ENCODE measurements around the gene EIF4G3. TPM values are rescaled to one million over a fixed set of nuclear protein-coding genes. Genes with fewer than 3 reads are reported as not detected.
"Not testable (repeated sequence)": the region's sequence is repeated elsewhere in the genome, so short reads cannot be mapped to it uniquely, and the experiment has no call there.

EIF4G3 gene
- total RNA-seq, 1 experiment from 2014 or later = 55.4 TPM

- CTCF ChIA-PET = no interaction called here
- intact Hi-C loops (cut with micrococcal nuclease; ENCODE audit: unreplicated experiment) = no loop called here
- H3K9me3 ChIP-seq = no peaks in the 10 kb centered on the region
- H3K36me3 Mint-ChIP-seq (ENCODE audit: insufficient read depth, unreplicated experiment) = peaks cover 5% of the 10 kb centered on the region
- no peak overlapping the region for H3K27ac Mint-ChIP-seq (ENCODE audit: unreplicated experiment)
- peaks cover 10% of the 10 kb centered on the region for H3K4me1 Mint-ChIP-seq (ENCODE audit: low read depth, unreplicated experiment)
- POLR2A ChIA-PET = no interaction called here
- H3K4me3 ChIP-seq (ENCODE audit: low read depth, low read length) = no peak overlapping the region
- H3K4me3 Mint-ChIP-seq (ENCODE audit: unreplicated experiment) = no peak overlapping the region
- H3K36me3 ChIP-seq (ENCODE audit: control insufficient read depth, insufficient read depth, low read length) = no peaks in the 10 kb centered on the region
- H3K9me3 Mint-ChIP-seq (ENCODE audit: unreplicated experiment) = no peaks in the 10 kb centered on the region
- no peaks in the 10 kb centered on the region for H3K27me3 ChIP-seq (replicated peaks; ENCODE audit: control insufficient read depth, insufficient read depth, low read length)
- no peaks in the 10 kb centered on the region for H3K27me3 Mint-ChIP-seq (ENCODE audit: insufficient read depth, unreplicated experiment)
- no peaks in the 10 kb centered on the region for H3K4me1 ChIP-seq
- no peak for TF ChIP-seq CTCF (IDR thresholded peaks at IDR 0.05; ENCODE audit: insufficient read depth in 1 of 2, low read depth in 1 of 2, low read length in 1 of 2, severe bottlenecking in 1 of 2, unreplicated experiment in 1 of 2)
- peak in 1 of 2 experiments; percentile 4 for DNase-seq
- BruUV-seq (replicated peaks) = no TSS peak
Measured at GRCh38 chr1:21058035-21058793, 118.5 kb downstream of the EIF4G3 start.

GRCh38 chr1:21053189-21053928, 123.3 kb downstream of the EIF4G3 start:
- H3K4me3 ChIP-seq (ENCODE audit: low read depth, low read length); H3K9me3 ChIP-seq; H3K36me3 ChIP-seq (ENCODE audit: control insufficient read depth, insufficient read depth, low read length); BruUV-seq (replicated peaks); H3K4me3 Mint-ChIP-seq (ENCODE audit: unreplicated experiment); H3K36me3 Mint-ChIP-seq (ENCODE audit: insufficient read depth, unreplicated experiment); H3K27me3 ChIP-seq (replicated peaks; ENCODE audit: control insufficient read depth, insufficient read depth, low read length); H3K27ac Mint-ChIP-seq (ENCODE audit: unreplicated experiment); H3K9me3 Mint-ChIP-seq (ENCODE audit: unreplicated experiment); POLR2A ChIA-PET; H3K27me3 Mint-ChIP-seq (ENCODE audit: insufficient read depth, unreplicated experiment); CTCF ChIA-PET; H3K4me1 Mint-ChIP-seq (ENCODE audit: low read depth, unreplicated experiment); intact Hi-C loops (cut with micrococcal nuclease; ENCODE audit: unreplicated experiment); DNase-seq; H3K4me1 ChIP-seq: not testable (repeated sequence)

- H3K27me3 ChIP-seq (replicated peaks; ENCODE audit: control insufficient read depth, insufficient read depth, low read length) = no peaks in the 10 kb centered on the region
- CTCF ChIA-PET = no interaction called here
- intact Hi-C loops (cut with micrococcal nuclease; ENCODE audit: unreplicated experiment) = no loop called here
- Mint-ChIP-seq H3K27me3 (ENCODE audit: insufficient read depth, unreplicated experiment) (no peaks in the 10 kb centered on the region), H3K9me3 (ENCODE audit: unreplicated experiment) (no peaks in the 10 kb centered on the region), H3K4me3 (ENCODE audit: unreplicated experiment) (no peak overlapping the region), H3K4me1 (ENCODE audit: low read depth, unreplicated experiment) (no peaks in the 10 kb centered on the region), H3K36me3 (ENCODE audit: insufficient read depth, unreplicated experiment) (no peaks in the 10 kb centered on the region), H3K27ac (ENCODE audit: unreplicated experiment) (no peak overlapping the region)
- H3K4me1 ChIP-seq = no peaks in the 10 kb centered on the region
- no peaks in the 10 kb centered on the region; the same call in 1 of the 2 replicates for H3K36me3 ChIP-seq (ENCODE audit: control insufficient read depth, insufficient read depth, low read length)
- no peak overlapping the region for H3K4me3 ChIP-seq (ENCODE audit: low read depth, low read length)
- TF ChIP-seq CTCF (IDR thresholded peaks at IDR 0.05; ENCODE audit: insufficient read depth in 1 of 2, low read depth in 1 of 2, low read length in 1 of 2, severe bottlenecking in 1 of 2, unreplicated experiment in 1 of 2) = no peak
- no peaks in the 10 kb centered on the region for H3K9me3 ChIP-seq
- no TSS peak for BruUV-seq (replicated peaks)
- DNase-seq = no peak
- POLR2A ChIA-PET = no interaction called here
Measured at GRCh38 chr1:21052034-21052433, 124.7 kb downstream of the EIF4G3 start.
